K562 (cell line): ENCODE measurements around the gene PRUNE1. TPM values are rescaled to one million over a fixed set of nuclear protein-coding genes. Genes with fewer than 3 reads are reported as not detected.
A peak's percentile ranks its signal among the peaks of the same experiment; 100 is the strongest.

ENCODE experiments used
- BRF2 ChIP-seq: IDR thresholded peaks from 3 replicates; pipeline ENCODE4 v1.6.1; 2011; ENCODE audit warnings: borderline replicate concordance, mild to moderate bottlenecking; ENCODE audit not compliant: insufficient read length, insufficient read depth
- MITF ChIP-seq: IDR thresholded peaks from 2 replicates; pipeline ENCODE4 v1.6.1; 2014; ENCODE audit warnings: antibody characterized with exemption
- NUFIP1 ChIP-seq: fragments of 450-650 bp; IDR thresholded peaks from 2 replicates; pipeline ENCODE4 v1.6.1; 2018; ENCODE audit not compliant: partially characterized antibody
- POLR2B ChIP-seq: fragments of 450-650 bp; IDR thresholded peaks from 2 replicates; pipeline ENCODE4 v1.6.1; 2018; ENCODE audit warnings: low read depth; ENCODE audit not compliant: partially characterized antibody
- PREB ChIP-seq: sonication (generic); formaldehyde crosslinking; IDR thresholded peaks from 2 replicates; pipeline ENCODE4 v1.8.1; 2023; ENCODE audit warnings: mild to moderate bottlenecking, missing genetic modification reagents
- RAD21 ChIP-seq, 2 experiments: fragments of 250-450 bp in 1 of 2; fragments of 450-650 bp in 1 of 2; sonication (Bioruptor Pico) in 1 of 2; formaldehyde crosslinking in 1 of 2; IDR thresholded peaks in 1 of 2; conservative IDR thresholded peaks in 1 of 2; 2 replicates each; pipeline versions ENCODE4 v1.4.0 to v1.8.0; 2020 to 2022; ENCODE audit warnings: mild to moderate bottlenecking in 2 of 2, moderate library complexity in 1 of 2
- RBM34 ChIP-seq: fragments of 200-400 bp; formaldehyde crosslinking; IDR thresholded peaks from 2 replicates; pipeline ENCODE4 v1.6.1; 2018; ENCODE audit warnings: low read length, borderline replicate concordance; ENCODE audit not compliant: insufficient read depth
- SMAD1 ChIP-seq: fragments of 150-350 bp; IDR thresholded peaks from 2 replicates; pipeline ENCODE4 v1.6.1; 2014; ENCODE audit warnings: low read length, low read depth; ENCODE audit not compliant: partially characterized antibody
- SUPT5H ChIP-seq: fragments of 450-650 bp; IDR thresholded peaks from 2 replicates; pipeline ENCODE4 v1.6.1; 2016
- XRCC3 ChIP-seq: fragments of 450-650 bp; IDR thresholded peaks from 2 replicates; pipeline ENCODE4 v1.6.1; 2017; ENCODE audit warnings: mild to moderate bottlenecking, moderate library complexity
- ZNF165 ChIP-seq: fragments of 250-450 bp; sonication (Bioruptor Pico); IDR thresholded peaks from 2 replicates; pipeline ENCODE4 v1.4.0; 2020; ENCODE audit warnings: borderline replicate concordance
- ZNF551 ChIP-seq: fragments of 250-450 bp; sonication (Bioruptor Pico); IDR thresholded peaks from 2 replicates; pipeline ENCODE4 v1.5.0; 2021; ENCODE audit warnings: mild to moderate bottlenecking, moderate library complexity
- ZNF668 ChIP-seq: fragments of 250-450 bp; sonication (Bioruptor Pico); IDR thresholded peaks from 2 replicates; pipeline ENCODE4 v1.8.0; 2022; ENCODE audit warnings: mild to moderate bottlenecking, inconsistent platforms
- polyA plus RNA-seq, 8 experiments: library from polyadenylated mRNA; depleted of rRNA in 4 of 8; stranded (reverse) in 5 of 8; unstranded in 3 of 8; fragments of >200 nt; fragmentation: Nextera tagmentation in 2 of 8; fragmentation: Illumina TruSeq in 1 of 8; extraction: Ambion mirVana in 2 of 8; extraction: Trizol in 1 of 8; gene quantifications; 2 replicates each; pipeline versions ENCODE4 v1.2.1 to v1.2.3, GENCODE V29; 2011 to 2014; ENCODE audit warnings: inconsistent platforms in 1 of 8, missing spikeins in 1 of 8
- total RNA-seq, 7 experiments: library from RNA; depleted of rRNA in 6 of 7; stranded (reverse); fragments of >200 nt in 6 of 7; fragmentation: Illumina TruSeq in 2 of 7; extraction: Trizol in 2 of 7; gene quantifications; 2 replicates each; pipeline versions ENCODE4 v1.2.1 to v1.2.3, GENCODE V29; 2011 to 2021; ENCODE audit warnings: low replicate concordance in 1 of 7
- TF ChIP-seq, protein P1 (sequence below): fragments of 250-450 bp; sonication (Bioruptor Pico); IDR thresholded peaks from 2 replicates; pipeline ENCODE4 v1.4.0; 2020; ENCODE audit warnings: borderline replicate concordance

The PRUNE1 gene
- total and polyA plus RNA-seq, 9 of the 15 experiments (the other 6 are each of a cell fraction or from before 2014, with no cell fraction given): 16.7 to 48.3 (median 26.2) TPM

GRCh38 chr1:150963321-150964163, 44.7 kb upstream of the PRUNE1 start (continued):
- no peak for TF ChIP-seq MITF
- TF ChIP-seq POLR2B: peak; percentile 45
- TF ChIP-seq NUFIP1: no peak
- no peak for TF ChIP-seq ZNF165 (CRISPR knock-in tag)
- no peak for TF ChIP-seq RBM34
- no peak; the same call in 1 of the 2 replicates for TF ChIP-seq SUPT5H
- TF ChIP-seq, protein P1, sequence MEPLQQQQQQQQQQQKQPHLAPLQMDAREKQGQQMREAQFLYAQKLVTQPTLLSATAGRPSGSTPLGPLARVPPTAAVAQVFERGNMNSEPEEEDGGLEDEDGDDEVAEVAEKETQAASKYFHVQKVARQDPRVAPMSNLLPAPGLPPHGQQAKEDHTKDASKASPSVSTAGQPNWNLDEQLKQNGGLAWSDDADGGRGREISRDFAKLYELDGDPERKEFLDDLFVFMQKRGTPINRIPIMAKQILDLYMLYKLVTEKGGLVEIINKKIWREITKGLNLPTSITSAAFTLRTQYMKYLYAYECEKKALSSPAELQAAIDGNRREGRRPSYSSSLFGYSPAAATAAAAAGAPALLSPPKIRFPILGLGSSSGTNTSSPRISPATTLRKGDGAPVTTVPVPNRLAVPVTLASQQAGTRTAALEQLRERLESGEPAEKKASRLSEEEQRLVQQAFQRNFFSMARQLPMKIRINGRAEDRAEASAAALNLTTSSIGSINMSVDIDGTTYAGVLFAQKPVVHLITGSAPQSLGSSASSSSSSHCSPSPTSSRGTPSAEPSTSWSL (CRISPR knock-in tag): no peak
- no peak for TF ChIP-seq ZNF551
- TF ChIP-seq RAD21 (CRISPR knock-in tag; conservative IDR thresholded peaks at IDR 0.05 in 1 of 2, IDR thresholded peaks at IDR 0.05 in 1 of 2): no peak
- TF ChIP-seq BRF2: no peak
- no peak for TF ChIP-seq ZNF668 (CRISPR knock-in tag)
- no peak for TF ChIP-seq PREB (CRISPR knock-in tag)
- no peak for TF ChIP-seq SMAD1
- no peak for TF ChIP-seq XRCC3
